Adrenal gland (tissue), 5 donors: ENCODE data around the gene SHROOM2.

Source experiments
- POLR2A ChIP-seq, 2 donors: fragments of 450-650 bp; IDR thresholded peaks; one replicate each; pipeline ENCODE4 v1.6.1; 2017; ENCODE audit warnings: antibody characterized with exemption in 2 of 2, mild to moderate bottlenecking in 2 of 2, moderate library complexity in 1 of 2
- TF ChIP-seq, protein P1 (sequence below), 6 experiments: fragments of 450-650 bp in 4 of 6; fragments of 200-600 bp in 2 of 6; sonication (generic) in 1 of 6; IDR thresholded peaks; 1 replicate in 5 of 6; 2 replicates in 1 of 6; pipeline versions ENCODE4 v1.5.1 to v1.8.0; 2016 to 2021; ENCODE audit warnings: antibody characterized with exemption in 6 of 6, mild to moderate bottlenecking in 2 of 6, moderate library complexity in 1 of 6
- donor health status: DM: no; HTN: no; CAD: no.

DNA sequence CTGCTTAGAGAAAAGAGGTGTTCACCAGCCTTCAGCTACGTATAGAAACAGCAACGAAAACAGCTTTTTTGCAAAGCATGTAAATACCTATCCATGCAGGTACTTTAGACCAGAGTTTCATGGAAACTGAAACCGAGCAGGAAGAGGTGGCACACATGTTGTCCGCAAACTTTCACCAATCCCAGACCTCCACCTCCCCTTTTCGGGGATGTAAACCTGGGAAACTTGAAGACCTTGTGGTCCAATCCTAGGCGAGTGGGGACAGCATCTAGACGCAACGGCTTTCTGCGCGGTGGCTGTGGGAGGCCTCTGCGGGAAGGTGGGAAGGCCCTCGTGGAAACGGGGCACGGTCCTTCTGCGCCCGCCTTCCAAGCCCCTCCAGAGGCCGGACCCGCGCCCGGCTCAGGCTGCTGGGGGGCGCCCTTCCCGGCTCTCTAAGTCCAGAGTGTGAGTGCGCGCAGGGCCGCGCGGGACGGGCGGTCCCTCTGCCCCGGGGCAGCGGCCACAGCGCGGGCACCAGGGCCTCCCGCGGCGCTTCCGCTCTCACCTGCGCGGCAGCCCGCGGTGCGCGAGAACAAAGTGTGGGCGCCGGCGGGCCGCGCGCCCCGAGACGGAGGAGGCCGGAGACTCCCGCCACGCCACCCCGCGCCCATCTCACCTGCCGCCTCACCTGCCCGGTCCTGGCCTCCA is 830 bp upstream of the SHROOM2 start:
- TF ChIP-seq, protein P1, sequence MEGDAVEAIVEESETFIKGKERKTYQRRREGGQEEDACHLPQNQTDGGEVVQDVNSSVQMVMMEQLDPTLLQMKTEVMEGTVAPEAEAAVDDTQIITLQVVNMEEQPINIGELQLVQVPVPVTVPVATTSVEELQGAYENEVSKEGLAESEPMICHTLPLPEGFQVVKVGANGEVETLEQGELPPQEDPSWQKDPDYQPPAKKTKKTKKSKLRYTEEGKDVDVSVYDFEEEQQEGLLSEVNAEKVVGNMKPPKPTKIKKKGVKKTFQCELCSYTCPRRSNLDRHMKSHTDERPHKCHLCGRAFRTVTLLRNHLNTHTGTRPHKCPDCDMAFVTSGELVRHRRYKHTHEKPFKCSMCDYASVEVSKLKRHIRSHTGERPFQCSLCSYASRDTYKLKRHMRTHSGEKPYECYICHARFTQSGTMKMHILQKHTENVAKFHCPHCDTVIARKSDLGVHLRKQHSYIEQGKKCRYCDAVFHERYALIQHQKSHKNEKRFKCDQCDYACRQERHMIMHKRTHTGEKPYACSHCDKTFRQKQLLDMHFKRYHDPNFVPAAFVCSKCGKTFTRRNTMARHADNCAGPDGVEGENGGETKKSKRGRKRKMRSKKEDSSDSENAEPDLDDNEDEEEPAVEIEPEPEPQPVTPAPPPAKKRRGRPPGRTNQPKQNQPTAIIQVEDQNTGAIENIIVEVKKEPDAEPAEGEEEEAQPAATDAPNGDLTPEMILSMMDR (IDR thresholded peaks at IDR 0.05) = no peak
- no peak for TF ChIP-seq POLR2A (IDR thresholded peaks at IDR 0.05)
